T-helper 1 cell (primary cell): Measurements from ENCODE around the gene MAGI2.

Source experiments
- DNase-seq, 5 donors: peaks; one replicate each; pipeline ENCODE4 v3.0.0-alpha.2; 2012 to 2020

MAGI2 gene

GRCh38 chr7:78448911-78449310 is 1004.6 kb downstream of the MAGI2 start:
- DNase-seq, result no peak

- no peak for DNase-seq
These were observed 1009.2 kb downstream of the MAGI2 start for GRCh38 chr7:78444267-78444666.

DNA sequence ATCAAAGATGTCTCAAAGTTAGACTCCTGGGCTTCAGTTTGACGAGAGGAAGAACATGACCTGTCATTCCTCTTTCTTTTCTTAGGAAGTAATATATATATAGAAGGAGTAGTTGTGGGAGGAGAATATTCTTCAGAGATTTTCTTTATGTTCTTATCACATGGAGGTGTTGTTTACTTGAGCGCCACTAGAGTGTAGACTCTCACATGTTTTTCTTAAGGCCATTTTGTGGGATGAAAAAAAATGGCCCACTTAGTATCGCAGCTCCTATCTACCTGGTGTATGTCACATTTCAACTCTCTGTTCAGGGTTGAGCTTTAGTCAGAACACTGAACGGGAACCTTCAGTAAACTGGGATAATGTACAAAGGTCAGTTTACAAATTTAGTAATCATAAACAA is 1009.7 kb downstream of the MAGI2 start:
- no peak for DNase-seq

GRCh38 chr7:78441737-78442136 is 1011.7 kb downstream of the MAGI2 start:
- DNase-seq, result no peak

DNA sequence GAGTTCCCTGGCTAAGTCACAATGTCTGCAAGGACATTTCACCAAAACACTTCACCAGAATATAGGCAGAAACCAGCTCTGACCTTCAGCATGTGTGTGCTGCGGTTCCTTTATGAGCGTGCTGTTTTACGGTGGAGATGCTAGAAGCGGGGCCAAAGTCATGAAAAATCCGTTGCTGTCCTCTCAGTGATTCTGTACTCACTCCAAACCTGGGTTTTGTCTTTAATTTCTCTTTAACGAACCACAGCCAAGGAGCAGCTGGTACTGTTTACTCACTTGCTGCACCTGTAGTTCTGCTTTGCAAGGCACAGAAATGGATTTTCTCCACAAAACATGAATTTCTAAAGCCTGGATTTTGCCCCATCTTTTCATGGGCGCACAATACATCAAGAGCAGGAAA is 1015.0 kb downstream of the MAGI2 start:
- DNase-seq, result no peak

GRCh38 chr7:78437118-78437517 is 1016.3 kb downstream of the MAGI2 start:
- DNase-seq, result no peak

GRCh38 chr7:78435355-78435754 is 1018.1 kb downstream of the MAGI2 start:
- no peak for DNase-seq

DNA sequence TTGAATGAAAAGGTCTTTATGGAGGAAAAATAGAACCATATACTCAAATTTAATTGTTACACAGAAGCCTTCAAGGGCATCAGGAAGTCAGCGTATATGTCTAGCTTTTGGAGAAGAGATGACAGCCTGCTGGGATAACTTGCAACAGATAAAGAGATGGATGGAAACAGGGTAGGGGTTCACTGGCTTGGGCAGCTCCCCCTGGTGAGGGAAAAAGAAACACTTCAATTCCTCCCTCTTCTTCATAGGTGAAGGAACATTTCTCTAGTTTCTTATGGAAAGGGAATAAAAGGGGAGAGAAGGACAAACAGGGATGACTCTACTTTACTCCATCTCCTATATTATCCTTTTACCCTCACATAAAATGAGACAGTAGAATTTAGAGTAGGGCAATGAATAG is 1019.2 kb downstream of the MAGI2 start:
- DNase-seq, result no peak

DNA sequence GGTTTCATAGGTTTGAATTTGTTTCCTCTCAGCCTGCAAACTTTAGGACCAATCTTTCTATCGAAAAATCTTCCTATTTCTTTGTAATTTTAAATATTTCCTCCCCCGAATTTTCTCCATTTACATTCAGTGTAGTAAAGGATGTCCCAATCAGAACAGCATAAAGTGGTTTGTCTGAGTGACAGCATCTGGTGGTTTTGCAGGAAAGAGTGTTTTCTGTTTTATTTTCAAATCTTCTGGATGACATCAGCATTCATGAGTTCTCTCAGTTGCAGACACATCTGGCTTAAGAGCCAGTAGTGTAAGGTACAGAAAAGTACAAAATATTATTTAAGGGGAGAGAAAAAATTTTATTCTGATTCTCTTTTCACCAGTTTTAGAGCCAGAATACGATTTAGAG is 1020.0 kb downstream of the MAGI2 start:
- no peak for DNase-seq

DNA sequence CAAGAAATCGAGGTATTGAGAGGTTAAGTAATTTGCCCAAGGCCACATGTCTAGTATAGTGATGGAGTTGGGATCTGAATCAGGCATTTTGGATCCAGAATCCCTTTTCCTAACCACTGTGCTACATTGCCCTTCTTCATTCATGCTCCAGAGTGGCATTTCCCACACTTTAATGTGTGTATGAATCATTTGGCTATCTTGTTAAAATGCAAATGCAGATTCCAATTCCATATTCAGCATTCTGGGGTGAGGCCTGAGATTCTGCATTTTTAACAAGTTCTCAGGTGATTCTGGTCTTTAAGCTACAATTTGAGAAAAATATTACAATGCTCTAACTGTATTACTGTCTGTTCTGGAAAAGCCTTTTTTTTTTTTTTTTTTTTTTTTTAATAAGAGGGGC is 1023.6 kb downstream of the MAGI2 start:
- DNase-seq, result no peak

DNA sequence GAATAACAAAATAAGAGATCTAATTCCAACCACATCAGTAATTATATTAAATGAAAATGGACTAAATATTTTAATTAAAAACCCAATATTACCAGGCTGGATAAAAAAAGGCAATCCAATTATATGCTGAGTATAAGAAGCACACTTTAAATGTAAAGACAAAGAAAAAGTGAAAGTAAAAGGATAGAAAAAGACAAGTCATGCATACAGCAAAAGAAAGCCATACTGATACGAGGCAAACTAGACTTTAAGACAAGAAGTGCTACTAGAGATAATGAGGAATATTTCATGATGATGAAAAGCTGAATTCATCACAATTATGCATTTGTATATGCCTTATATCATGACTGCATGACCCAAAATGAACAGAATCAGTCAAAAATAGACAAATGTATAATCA is 1026.3 kb downstream of the MAGI2 start:
- no peak for DNase-seq

DNA sequence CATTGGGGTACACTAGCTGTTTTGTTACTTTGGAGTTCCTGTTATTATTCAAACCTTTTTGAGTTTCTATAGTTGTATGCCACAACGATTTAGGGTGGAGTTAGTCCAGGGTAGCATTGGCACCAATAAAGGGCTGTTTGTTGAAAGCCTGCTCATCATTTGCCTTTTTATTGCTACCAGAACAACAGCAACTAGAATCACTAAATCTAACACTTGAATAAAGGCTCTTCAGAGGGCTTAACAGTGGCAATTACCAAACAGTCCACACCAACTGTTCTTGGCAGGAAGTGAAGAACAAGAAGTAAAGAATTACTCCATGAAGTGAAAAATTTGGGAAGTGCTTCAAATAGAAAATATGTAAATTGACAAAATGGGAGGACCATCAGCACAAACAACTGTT is 1033.5 kb downstream of the MAGI2 start:
- DNase-seq, result no peak

- DNase-seq, result no peak
These were observed 1036.2 kb downstream of the MAGI2 start for GRCh38 chr7:78417180-78417853.

DNA sequence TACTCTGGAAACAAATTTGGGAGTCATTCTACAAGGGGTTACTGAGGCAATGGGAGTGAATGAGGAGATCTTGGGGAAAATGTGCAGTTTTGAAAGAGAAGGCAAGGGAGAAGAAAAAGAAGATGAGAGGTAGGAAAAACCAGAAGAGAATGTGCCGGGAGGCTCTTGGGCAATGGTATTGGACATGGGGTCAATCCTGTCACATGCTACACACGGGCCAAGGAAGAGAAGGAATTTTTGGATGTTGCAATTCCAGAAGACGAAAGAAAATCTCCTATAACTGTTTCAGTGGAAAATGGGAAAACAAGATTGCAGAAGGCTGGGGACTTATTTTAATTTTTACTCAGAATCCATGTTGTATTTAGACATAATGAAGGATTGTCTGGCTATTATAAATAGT is 1039.9 kb downstream of the MAGI2 start:
- DNase-seq, result no peak

DNA sequence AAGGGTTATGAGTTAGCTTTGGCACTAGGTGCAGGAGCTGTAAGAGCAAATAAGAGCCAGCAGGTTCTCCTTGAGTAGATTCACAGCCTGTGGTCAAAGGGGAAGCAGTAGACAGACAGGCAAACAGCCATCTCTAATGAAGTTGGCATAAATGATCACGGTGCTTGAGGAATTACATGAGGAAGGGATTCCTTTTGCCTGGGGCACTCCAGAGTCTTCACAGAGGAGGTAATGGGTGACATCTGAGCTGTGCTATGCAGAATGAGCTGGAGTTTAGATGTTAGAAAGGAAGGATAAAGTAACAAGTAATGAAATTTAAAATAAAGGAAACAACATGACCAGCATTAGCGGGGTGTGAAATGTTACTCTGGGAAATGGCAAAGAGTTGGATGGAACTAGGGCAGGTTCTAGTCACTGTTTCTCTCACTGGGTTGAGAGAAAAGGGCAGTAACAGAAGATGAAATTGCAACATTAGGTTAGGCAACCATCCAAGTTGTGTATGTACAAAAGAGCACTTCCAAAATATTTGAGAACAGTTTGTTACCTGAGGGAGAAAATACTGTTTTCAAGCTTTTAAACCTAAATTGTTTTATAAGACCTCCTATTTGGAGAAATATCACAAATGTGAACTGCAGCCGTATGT is 1041.1 kb downstream of the MAGI2 start:
- no peak for DNase-seq

GRCh38 chr7:78407031-78407430 is 1046.4 kb downstream of the MAGI2 start:
- DNase-seq, result no peak

DNA sequence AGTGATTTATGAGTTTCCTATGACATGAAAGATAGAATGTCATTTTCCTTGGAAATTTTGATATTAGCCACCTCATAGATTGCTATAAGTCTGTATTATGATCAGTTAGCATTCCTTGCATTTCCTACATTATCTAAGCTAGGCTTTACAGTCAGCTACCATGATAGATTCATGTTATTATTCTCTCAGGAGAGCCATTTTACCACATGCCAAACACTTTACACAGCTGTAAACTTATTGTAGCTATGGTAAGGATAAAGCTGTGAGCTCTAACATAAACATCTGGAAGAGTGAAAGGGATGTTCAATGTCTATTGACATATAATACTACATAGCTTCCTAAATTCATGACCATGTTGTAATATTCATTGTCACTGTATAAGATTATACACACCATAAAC is 1046.9 kb downstream of the MAGI2 start:
- no peak for DNase-seq

DNA sequence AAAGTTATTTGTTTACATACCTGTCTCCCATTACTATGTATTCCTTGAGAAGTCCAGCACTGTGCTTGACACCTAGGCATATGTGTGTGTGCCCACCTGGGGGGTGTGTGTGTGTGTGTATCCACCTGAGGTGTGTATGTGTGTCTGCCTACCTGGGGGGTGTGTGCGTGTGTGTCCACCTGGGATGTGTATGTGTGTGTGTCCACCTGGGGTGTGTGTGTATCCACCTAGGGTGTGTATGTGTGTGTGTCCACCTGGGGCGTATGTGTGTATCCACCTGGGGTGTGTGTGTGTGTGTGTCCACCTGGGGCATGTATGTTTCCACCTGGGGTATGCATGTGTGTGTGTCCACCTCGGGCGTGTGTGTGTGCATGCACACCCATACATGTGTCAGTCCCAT is 1051.4 kb downstream of the MAGI2 start:
- no peak for DNase-seq

DNA sequence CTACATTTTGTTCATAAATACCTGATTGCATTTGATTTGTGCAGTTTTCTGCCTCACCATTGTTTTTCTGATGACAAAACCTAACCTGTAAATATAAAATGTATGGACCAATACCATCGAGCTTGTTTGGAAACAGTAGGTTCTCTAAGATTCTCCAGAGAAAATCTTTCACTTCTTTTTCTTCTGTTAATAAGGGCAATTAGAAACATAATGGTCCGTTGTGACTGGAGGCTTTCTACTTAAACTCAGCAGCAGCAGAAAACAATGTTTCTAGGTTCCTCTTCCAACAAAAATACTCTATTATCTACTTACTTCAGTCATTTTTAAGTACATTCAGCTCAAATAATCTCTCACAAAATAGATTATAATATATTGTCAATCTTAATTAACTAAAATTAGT is 1053.4 kb downstream of the MAGI2 start:
- DNase-seq, result no peak

DNA sequence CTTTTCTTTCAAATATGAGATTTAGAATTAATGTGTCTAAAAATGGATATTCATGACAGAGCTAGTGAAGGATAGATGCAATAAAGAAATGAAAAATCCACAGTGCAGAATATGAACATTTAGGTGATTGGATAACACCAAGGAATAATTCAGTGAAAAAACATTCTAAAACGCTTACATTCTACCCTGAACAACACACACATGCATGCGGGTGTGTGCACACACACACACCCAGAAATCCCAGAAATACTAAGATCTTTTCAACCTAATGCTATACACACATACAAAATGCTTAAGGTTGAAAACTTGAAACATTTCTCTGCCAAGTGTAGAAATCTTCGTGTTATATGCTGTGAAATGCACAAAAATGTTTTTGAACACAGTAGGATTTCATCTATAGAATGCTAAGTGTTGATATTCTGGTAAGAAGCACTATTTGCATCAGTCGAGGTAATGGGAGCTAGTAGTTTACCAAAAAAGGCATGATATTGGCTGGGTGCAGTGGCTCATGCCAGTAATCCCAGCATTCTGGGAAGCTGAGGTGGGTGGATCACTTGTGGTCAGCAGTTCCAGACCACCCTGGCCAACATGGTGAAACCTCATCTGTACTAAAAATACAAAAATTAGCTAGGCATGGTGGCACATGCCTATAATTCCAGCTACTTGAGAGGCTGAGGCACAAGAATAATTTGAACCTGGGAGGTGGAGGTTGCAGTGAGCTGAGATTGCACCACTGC is 1054.3 kb downstream of the MAGI2 start:
- DNase-seq, result no peak

- DNase-seq, result no peak
These were observed 1054.9 kb downstream of the MAGI2 start for GRCh38 chr7:78398576-78398975.

- no peak for DNase-seq
These were observed 1055.4 kb downstream of the MAGI2 start for GRCh38 chr7:78398081-78398480.

DNA sequence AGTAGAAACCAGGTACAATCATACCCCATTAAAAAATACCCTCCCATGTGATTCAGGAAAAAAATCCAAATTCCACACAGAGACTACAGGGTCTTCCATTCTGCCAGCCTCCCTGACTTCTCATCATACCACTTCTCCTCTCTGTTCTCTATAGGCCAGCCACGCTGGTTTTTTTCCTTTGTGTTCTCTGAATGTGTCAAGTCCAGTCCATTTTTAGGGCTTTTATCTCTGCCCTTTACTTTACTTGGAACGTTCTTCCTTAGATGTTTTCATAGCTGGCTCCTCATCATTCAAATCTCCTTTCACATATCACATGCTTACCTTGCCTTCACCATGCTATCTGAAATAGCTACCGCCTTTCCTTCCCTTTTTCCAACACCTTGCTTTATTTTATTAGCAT is 1057.3 kb downstream of the MAGI2 start:
- no peak for DNase-seq
